Nephron progenitor cell (in vitro differentiated cells): Measurements from ENCODE around the gene CTDNEP1.

ENCODE experiments used
- DNase-seq: peaks from one replicate; pipeline ENCODE4 v3.0.0; 2021
- H3K27ac Mint-ChIP-seq: 2 replicates; pipeline ENCODE4 v1.8.0; 2021; ENCODE audit warnings: mild to moderate bottlenecking, moderate library complexity, mixed read lengths
- H3K27me3 Mint-ChIP-seq: 2 replicates; pipeline ENCODE4 v1.8.0; 2021; ENCODE audit warnings: mild to moderate bottlenecking, low read depth, mixed read lengths; ENCODE audit not compliant: poor library complexity
- H3K36me3 Mint-ChIP-seq: 2 replicates; pipeline ENCODE4 v1.8.0; 2021; ENCODE audit warnings: low read depth, mixed read lengths
- H3K4me1 Mint-ChIP-seq: 2 replicates; pipeline ENCODE4 v1.8.0; 2021; ENCODE audit warnings: mixed read lengths
- H3K4me3 Mint-ChIP-seq: 2 replicates; pipeline ENCODE4 v1.8.0; 2021; ENCODE audit warnings: mild to moderate bottlenecking, moderate library complexity, mixed read lengths
- H3K9me3 Mint-ChIP-seq: 2 replicates; pipeline ENCODE4 v1.8.0; 2021; ENCODE audit warnings: mild to moderate bottlenecking, moderate library complexity, mixed read lengths
- CTCF ChIP-seq: fragments of 200-600 bp; sonication (generic); IDR thresholded peaks from 2 replicates; pipeline ENCODE4 v1.5.0; 2021; ENCODE audit warnings: antibody characterized with exemption

Gene CTDNEP1

GRCh38 chr17:7285679-7286078 is 34.1 kb upstream of the CTDNEP1 start:
- Mint-ChIP-seq H3K4me3 (no peak overlapping the region), H3K36me3 (peaks cover 9% of the 10 kb centered on the region), H3K9me3 (no peaks in the 10 kb centered on the region), H3K27ac (no peak overlapping the region), H3K27me3 (no peaks in the 10 kb centered on the region), H3K4me1 (peaks cover 60% of the 10 kb centered on the region)
- no peak for TF ChIP-seq CTCF
- no peak for DNase-seq

GRCh38 chr17:7284911-7285310 is 33.4 kb upstream of the CTDNEP1 start:
- no peak for TF ChIP-seq CTCF
- Mint-ChIP-seq H3K4me3 (no peak overlapping the region), H3K9me3 (no peaks in the 10 kb centered on the region), H3K36me3 (peaks cover 9% of the 10 kb centered on the region), H3K4me1 (peaks cover 62% of the 10 kb centered on the region), H3K27me3 (peaks cover 4% of the 10 kb centered on the region), H3K27ac (no peak overlapping the region)
- no peak for DNase-seq

- Mint-ChIP-seq H3K36me3 (peaks cover 9% of the 10 kb centered on the region), H3K9me3 (no peaks in the 10 kb centered on the region), H3K4me3 (peak overlapping the region; percentile 32), H3K27ac (no peak overlapping the region), H3K27me3 (peaks cover 15% of the 10 kb centered on the region), H3K4me1 (peaks cover 59% of the 10 kb centered on the region)
- no peak for TF ChIP-seq CTCF
- DNase-seq, result no peak
Observed at GRCh38 chr17:7283471-7284216, 32.1 kb upstream of the CTDNEP1 start.

GRCh38 chr17:7282752-7283321 is 31.3 kb upstream of the CTDNEP1 start:
- no peak for TF ChIP-seq CTCF
- peak overlapping the region; percentile 84 for H3K4me3 Mint-ChIP-seq
- peaks cover 9% of the 10 kb centered on the region for H3K36me3 Mint-ChIP-seq
- H3K27me3 Mint-ChIP-seq, result peaks cover 18% of the 10 kb centered on the region
- no peaks in the 10 kb centered on the region for H3K9me3 Mint-ChIP-seq
- H3K4me1 Mint-ChIP-seq, result peaks cover 50% of the 10 kb centered on the region
- no peak overlapping the region for H3K27ac Mint-ChIP-seq
- no peak for DNase-seq

- H3K27ac Mint-ChIP-seq, result no peak overlapping the region
- no peak for TF ChIP-seq CTCF
- H3K27me3 Mint-ChIP-seq, result peaks cover 25% of the 10 kb centered on the region
- H3K9me3 Mint-ChIP-seq, result no peaks in the 10 kb centered on the region
- peaks cover 45% of the 10 kb centered on the region for H3K4me1 Mint-ChIP-seq
- H3K4me3 Mint-ChIP-seq, result peak overlapping the region; percentile 84
- peaks cover 9% of the 10 kb centered on the region for H3K36me3 Mint-ChIP-seq
- DNase-seq, result peak; percentile 63
Observed at GRCh38 chr17:7281953-7282751, 30.6 kb upstream of the CTDNEP1 start.
